ENCODE data around the gene ASIC4. TPM values are rescaled to one million over a fixed set of nuclear protein-coding genes. Genes with fewer than 3 reads are reported as not detected.

Gene ASIC4
- polyA plus RNA-seq, 1 experiment: not detected

- no peak overlapping the region for H3K4me3 ChIP-seq (ENCODE audit: low read depth, low read length)
- DNase-seq (ENCODE audit: low read depth, low spot score): no peak
- TF ChIP-seq CTCF (IDR thresholded peaks at IDR 0.05; ENCODE audit: low read depth, low read length): no peak
- H3K27ac ChIP-seq (ENCODE audit: low read depth, low read length): no peak overlapping the region
- peaks cover 26% of the 10 kb centered on the region for H3K27me3 ChIP-seq (ENCODE audit: control insufficient read depth, insufficient read depth, low read length)
- POLR2A ChIA-PET: no interaction called here
- no peaks in the 10 kb centered on the region for H3K9me3 ChIP-seq (ENCODE audit: control insufficient read depth, insufficient read depth, low read length)
- CTCF ChIA-PET: interaction anchor here (1.6 kb wide), 1 partner anchor 21 kb away, joined by 3 read pairs; no protein-coding TSS in a partner anchor
Observed at GRCh38 chr2:219581346-219581745, 67.1 kb downstream of the ASIC4 start.

Small RNA genes within 50 kb of the gene (small RNA-seq; reads per million reads assigned to genes)
- gene MIR3132 (ENCODE audit: insufficient read length, low read depth): not detected

Other genes with a start within 250 kb of the ASIC4 start
- gene DNAJB2, start 235.1 kb upstream of the ASIC4 start, polyA plus RNA-seq (2011; rRNA removed): 40.6 and 41.1 TPM in 2 replicates
- 11.7 and 15.1 TPM in 2 replicates for gene PTPRN, start 205.1 kb upstream of the ASIC4 start, polyA plus RNA-seq (2011; rRNA removed)
- gene RESP18, start 181.7 kb upstream of the ASIC4 start, polyA plus RNA-seq (2011; rRNA removed): not detected in 2 replicates
- 41.5 and 71.2 TPM in 2 replicates for gene DNPEP, start 126.6 kb upstream of the ASIC4 start, polyA plus RNA-seq (2011; rRNA removed)
- gene DES, start 96.1 kb upstream of the ASIC4 start, polyA plus RNA-seq (2011; rRNA removed): 19.8 and 24.9 TPM in 2 replicates
- 28.0 and 32.8 TPM in 2 replicates for gene SPEG, start 79.6 kb upstream of the ASIC4 start, polyA plus RNA-seq (2011; rRNA removed)
- 90.1 and 97.7 TPM in 2 replicates for gene GMPPA, start 15.6 kb upstream of the ASIC4 start, polyA plus RNA-seq (2011; rRNA removed)
- 24.4 and 37.2 TPM in 2 replicates for gene CHPF, start 29.3 kb downstream of the ASIC4 start, polyA plus RNA-seq (2011; rRNA removed)
- gene TMEM198, start 29.5 kb downstream of the ASIC4 start, polyA plus RNA-seq (2011; rRNA removed): 0.83 and 1.2 TPM in 2 replicates
- gene OBSL1, start 57.1 kb downstream of the ASIC4 start, polyA plus RNA-seq (2011; rRNA removed): 35.5 and 46.8 TPM in 2 replicates
- 0.12 and 0.29 TPM in 2 replicates for gene INHA, start 57.8 kb downstream of the ASIC4 start, polyA plus RNA-seq (2011; rRNA removed)
- gene STK11IP, start 83.4 kb downstream of the ASIC4 start, polyA plus RNA-seq (2011; rRNA removed): 7.7 and 11.8 TPM in 2 replicates
- 3.3 and 5.2 TPM in 2 replicates for gene SLC4A3, start 113.1 kb downstream of the ASIC4 start, polyA plus RNA-seq (2011; rRNA removed)

Measured in AG04450 (cell line).